HL-60 (cell line): ENCODE data around the gene SUGP2.

Experiments used
- GABPA ChIP-seq: IDR thresholded peaks from 2 replicates; pipeline ENCODE4 v1.6.1; 2012; ENCODE audit warnings: low read depth
- POLR2AphosphoS5 ChIP-seq: IDR thresholded peaks from 2 replicates; pipeline ENCODE4 v1.6.1; 2012; ENCODE audit warnings: low read depth
- TF ChIP-seq, protein P1 (sequence below): IDR thresholded peaks from one replicate; pipeline ENCODE4 v1.5.1; 2011; ENCODE audit warnings: low read length, control low read depth, inconsistent platforms; ENCODE audit not compliant: insufficient read depth
- TF ChIP-seq, protein P2 (sequence below): IDR thresholded peaks from 2 replicates; pipeline ENCODE4 v1.6.1; 2012; ENCODE audit warnings: low read depth; ENCODE audit not compliant: insufficient replicate concordance

DNA sequence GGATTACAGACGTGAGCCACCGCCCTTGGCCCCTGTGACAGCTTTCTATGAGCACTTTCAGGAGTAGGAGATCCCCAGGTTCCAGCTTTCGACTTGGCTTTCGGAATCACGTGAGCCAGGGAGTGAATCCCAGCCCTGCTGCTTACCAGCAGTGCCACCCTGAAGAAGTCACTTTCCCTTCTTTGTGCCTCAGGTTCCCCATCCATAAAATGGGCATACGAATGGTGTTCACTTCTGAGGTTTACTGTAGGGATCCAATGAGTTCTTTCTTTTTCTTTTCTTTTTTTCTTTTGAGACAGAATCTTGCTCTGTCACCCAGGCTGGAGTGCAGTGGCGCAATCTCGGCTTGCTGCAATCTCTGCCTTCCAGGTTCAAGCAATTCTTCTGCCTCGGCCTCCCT is 88.0 kb downstream of the SUGP2 start:
- TF ChIP-seq, protein P1, sequence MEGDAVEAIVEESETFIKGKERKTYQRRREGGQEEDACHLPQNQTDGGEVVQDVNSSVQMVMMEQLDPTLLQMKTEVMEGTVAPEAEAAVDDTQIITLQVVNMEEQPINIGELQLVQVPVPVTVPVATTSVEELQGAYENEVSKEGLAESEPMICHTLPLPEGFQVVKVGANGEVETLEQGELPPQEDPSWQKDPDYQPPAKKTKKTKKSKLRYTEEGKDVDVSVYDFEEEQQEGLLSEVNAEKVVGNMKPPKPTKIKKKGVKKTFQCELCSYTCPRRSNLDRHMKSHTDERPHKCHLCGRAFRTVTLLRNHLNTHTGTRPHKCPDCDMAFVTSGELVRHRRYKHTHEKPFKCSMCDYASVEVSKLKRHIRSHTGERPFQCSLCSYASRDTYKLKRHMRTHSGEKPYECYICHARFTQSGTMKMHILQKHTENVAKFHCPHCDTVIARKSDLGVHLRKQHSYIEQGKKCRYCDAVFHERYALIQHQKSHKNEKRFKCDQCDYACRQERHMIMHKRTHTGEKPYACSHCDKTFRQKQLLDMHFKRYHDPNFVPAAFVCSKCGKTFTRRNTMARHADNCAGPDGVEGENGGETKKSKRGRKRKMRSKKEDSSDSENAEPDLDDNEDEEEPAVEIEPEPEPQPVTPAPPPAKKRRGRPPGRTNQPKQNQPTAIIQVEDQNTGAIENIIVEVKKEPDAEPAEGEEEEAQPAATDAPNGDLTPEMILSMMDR, result no peak
- TF ChIP-seq GABPA (no peak), POLR2AphosphoS5 (no peak)
- TF ChIP-seq, protein P2, sequence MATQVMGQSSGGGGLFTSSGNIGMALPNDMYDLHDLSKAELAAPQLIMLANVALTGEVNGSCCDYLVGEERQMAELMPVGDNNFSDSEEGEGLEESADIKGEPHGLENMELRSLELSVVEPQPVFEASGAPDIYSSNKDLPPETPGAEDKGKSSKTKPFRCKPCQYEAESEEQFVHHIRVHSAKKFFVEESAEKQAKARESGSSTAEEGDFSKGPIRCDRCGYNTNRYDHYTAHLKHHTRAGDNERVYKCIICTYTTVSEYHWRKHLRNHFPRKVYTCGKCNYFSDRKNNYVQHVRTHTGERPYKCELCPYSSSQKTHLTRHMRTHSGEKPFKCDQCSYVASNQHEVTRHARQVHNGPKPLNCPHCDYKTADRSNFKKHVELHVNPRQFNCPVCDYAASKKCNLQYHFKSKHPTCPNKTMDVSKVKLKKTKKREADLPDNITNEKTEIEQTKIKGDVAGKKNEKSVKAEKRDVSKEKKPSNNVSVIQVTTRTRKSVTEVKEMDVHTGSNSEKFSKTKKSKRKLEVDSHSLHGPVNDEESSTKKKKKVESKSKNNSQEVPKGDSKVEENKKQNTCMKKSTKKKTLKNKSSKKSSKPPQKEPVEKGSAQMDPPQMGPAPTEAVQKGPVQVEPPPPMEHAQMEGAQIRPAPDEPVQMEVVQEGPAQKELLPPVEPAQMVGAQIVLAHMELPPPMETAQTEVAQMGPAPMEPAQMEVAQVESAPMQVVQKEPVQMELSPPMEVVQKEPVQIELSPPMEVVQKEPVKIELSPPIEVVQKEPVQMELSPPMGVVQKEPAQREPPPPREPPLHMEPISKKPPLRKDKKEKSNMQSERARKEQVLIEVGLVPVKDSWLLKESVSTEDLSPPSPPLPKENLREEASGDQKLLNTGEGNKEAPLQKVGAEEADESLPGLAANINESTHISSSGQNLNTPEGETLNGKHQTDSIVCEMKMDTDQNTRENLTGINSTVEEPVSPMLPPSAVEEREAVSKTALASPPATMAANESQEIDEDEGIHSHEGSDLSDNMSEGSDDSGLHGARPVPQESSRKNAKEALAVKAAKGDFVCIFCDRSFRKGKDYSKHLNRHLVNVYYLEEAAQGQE, result no peak
